AG09319 (cell line): ENCODE measurements around the gene NUMBL.

Source experiments
- DNase-seq: peaks from one replicate; pipeline ENCODE4 v3.0.0-alpha.2; 2010; ENCODE audit warnings: low read depth; ENCODE audit errors: extremely low read depth
- TF ChIP-seq, protein P1 (sequence below): IDR thresholded peaks from 2 replicates; pipeline ENCODE4 v1.5.1; 2011; ENCODE audit warnings: low read depth, mild to moderate bottlenecking, inconsistent platforms, low read length, moderate library complexity

NUMBL gene

DNA sequence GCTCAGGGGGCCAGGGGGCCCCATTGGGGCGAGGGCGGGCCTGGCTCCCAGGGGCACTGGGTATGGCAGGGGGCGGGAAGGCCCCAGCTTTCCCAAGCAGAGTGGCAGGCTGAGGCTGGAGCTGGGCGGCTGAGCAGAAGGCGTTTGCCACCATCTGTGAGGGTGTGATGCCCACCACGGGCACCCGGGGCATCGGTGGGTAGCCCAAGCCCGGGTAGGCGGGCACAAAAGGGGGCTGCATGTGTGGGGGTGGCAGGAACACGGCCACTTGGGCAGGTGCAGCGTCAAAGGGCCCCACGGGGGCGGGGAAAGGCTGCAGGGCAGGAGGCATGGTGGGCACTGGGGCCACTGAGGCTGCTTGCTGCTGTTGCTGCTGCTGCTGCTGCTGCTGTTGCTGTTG, 22.8 kb downstream of the NUMBL start:
- TF ChIP-seq, protein P1, sequence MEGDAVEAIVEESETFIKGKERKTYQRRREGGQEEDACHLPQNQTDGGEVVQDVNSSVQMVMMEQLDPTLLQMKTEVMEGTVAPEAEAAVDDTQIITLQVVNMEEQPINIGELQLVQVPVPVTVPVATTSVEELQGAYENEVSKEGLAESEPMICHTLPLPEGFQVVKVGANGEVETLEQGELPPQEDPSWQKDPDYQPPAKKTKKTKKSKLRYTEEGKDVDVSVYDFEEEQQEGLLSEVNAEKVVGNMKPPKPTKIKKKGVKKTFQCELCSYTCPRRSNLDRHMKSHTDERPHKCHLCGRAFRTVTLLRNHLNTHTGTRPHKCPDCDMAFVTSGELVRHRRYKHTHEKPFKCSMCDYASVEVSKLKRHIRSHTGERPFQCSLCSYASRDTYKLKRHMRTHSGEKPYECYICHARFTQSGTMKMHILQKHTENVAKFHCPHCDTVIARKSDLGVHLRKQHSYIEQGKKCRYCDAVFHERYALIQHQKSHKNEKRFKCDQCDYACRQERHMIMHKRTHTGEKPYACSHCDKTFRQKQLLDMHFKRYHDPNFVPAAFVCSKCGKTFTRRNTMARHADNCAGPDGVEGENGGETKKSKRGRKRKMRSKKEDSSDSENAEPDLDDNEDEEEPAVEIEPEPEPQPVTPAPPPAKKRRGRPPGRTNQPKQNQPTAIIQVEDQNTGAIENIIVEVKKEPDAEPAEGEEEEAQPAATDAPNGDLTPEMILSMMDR = no peak
- DNase-seq = no peak

DNA sequence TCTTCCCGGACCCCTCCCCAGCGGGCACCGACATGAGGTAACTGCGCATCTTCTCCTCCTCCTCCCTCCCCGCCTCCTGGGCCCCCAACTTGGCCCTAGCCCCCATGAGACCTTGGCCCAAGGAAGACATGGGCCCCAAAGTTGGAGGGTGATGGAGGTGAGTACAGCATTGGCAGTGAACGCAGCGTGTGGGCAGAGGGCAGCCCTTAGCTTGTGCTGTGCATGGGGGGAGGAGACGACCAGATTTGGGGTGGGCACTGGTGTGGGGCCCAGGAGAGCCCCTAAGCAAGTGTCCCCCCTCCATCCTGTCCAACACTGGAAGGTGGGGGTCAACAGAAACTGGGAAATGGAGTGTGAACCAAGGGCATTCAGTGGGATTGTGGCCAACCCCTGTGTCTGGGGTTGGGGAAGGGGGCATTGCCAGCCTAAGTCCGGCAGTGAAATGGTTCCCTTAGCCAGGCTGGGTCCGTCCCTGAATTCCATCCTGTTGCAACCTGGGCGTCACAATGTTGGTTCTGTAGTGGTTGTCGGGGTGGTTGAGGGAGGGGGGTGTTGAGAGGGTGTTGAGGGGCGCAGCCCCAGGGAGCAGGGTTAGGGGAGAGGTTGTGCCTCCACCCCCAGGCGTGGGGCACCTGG, 23.5 kb downstream of the NUMBL start:
- DNase-seq = no peak
- TF ChIP-seq, protein P1 = no peak

DNA sequence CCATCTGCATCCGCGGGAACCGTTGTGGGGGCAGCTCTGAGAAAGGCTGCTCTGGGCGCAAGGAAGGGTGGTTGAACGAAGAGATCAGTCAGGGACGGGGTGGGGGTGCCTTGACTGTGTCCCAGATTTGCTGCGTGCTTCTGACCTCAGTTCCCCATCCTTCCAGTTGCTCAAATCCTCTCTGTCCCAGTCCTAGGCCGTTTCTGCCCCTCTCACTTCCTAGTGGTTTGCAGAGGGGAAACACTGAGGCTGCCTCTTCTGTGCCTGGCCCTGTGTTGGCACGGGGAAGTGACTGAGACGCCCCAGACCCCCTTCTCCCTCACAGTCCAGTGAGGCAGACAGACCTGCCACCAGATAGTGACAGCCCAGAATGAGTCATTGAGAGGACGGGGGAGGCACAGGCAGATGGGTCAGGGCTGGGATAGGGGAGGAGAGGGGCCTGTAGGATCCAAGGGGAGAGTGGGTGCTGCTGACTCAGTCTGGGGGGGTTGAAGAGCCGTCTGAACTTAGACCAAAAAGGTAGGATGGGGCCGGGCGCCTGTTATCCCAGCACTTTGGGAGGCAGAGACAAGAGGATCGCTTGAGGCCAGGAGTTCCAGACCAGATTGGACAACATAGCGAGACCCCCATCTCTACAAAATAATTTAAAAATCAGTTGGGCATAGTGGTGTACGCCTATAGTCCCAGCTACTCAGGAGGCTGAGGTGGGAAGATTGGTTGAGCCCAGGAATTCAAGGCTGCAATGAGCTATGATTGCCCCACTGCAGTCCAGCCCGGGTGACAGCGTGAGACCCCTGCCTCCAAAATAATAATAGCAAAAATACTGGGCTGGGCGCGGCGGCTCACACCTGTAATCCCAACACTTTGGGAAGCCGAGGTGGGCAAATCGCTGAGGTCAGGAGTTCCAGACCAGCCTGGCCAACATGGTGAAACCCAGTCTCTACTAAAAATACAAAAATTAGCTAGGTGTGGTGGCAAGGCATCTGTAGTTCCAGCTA, 26.5 kb downstream of the NUMBL start:
- DNase-seq = no peak
- TF ChIP-seq, protein P1 = no peak

DNA sequence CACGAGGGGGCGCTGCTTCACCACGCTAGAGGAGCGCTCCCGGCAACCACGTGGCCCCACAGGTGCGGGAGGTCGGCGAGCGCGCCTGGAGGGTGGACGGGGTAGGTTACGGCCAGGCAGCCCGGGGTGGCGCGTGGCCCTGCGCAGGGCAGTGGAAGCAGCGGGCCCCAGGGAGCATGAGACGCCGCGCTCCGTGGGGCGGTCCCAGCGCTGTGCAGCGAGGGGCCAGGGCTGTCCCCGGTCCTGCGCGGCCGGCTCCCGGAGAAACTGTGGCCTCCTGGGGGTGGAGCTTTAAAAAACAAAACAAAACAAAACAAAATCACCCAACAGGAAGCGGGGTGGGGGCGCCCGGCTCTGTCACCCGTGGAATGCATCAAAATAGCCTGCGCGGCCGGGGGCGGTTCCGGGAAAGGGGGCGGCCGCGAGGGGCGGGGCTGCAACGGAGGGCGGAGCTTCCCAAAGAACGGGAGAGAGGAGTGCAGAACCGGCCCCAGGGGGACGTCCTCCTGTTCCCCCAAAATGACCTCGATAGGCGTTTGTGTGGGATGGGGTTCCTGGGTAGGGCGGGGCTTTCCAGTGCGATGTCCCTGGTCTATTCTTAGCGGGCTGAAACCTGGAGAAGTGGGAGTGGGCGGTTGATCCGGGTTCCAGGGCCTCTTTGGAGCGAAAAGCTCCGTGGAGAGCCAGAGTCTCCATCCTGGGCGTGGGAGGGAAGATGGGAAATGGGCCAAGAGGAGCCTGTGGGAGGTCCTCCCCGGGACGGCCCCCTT, 27.3 kb downstream of the NUMBL start:
- TF ChIP-seq, protein P1 = no peak
- DNase-seq = peak; percentile 79

DNA sequence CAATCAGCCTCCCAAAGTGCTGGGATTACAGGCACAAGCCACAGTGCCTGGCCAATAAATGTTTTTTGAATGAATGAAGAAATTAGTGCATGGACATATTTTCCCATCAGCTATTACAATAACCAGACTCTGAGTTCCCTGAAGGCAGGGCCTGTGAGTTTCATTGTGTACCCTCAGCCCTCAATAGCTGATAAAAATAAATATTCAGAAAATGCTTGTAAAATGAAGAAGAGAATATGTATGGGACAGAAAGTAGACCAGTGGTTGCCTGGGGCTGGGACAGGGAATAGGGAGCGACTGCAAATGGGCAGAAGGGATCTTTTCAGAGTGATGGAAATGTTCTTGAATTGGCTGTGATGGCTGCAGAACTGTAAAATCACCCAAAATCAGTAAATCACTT, 28.8 kb downstream of the NUMBL start:
- TF ChIP-seq, protein P1 = no peak
- no peak for DNase-seq

DNA sequence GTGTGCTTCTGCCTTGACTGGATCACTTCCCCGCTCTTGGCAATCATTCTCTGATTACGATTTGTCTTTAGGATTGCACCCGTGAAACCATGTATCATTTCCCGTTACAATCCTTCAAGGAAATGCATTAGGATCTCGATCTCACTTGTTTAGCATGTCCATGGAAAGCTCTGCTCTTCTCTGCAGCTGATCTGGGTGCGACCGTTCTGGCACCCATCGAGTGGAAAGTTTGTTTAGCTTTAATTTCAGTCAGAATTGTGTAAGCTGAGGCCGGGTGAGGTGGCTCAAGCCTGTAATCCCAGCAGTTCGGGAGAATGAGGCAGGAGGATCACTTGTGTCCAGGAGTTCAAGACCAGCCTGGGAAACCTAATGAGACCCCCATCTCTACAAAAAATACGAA, 30.9 kb downstream of the NUMBL start:
- no peak for DNase-seq
- TF ChIP-seq, protein P1 = no peak
